Left renal pelvis (tissue), 4 donors: ENCODE measurements around the gene EMP3. TPM values are rescaled to one million over a fixed set of nuclear protein-coding genes. Genes with fewer than 3 reads are reported as not detected.
"Not testable (repeated sequence)": the region's sequence is repeated elsewhere in the genome, so short reads cannot be mapped to it uniquely, and the experiment has no call there.

ENCODE experiments used
- DNase-seq, 4 donors: peaks; one replicate each; pipeline ENCODE4 v3.0.0-alpha.2; 2013; ENCODE audit warnings: low read depth in 4 of 4, low spot score in 3 of 4
- polyA plus RNA-seq, 4 donors: library from polyadenylated mRNA; unstranded; fragments of 120-200 nt; gene quantifications; one replicate each; pipeline ENCODE4 v1.2.1, GENCODE V29; 2013; ENCODE audit not compliant: insufficient read length in 4 of 4

The EMP3 gene
- polyA plus RNA-seq, 4 donors = 68.5 to 190 (median 82.6) TPM

GRCh38 chr19:48371367-48371766, 46.0 kb downstream of the EMP3 start:
- DNase-seq = no peak

- DNase-seq = not testable (repeated sequence)
These were observed 46.4 kb downstream of the EMP3 start for GRCh38 chr19:48371771-48372170.

GRCh38 chr19:48372904-48373303, 47.6 kb downstream of the EMP3 start:
- DNase-seq = no peak

- DNase-seq = no peak
These were observed 48.2 kb downstream of the EMP3 start for GRCh38 chr19:48373567-48373966.

- DNase-seq = no peak
These were observed 52.8 kb downstream of the EMP3 start for GRCh38 chr19:48378194-48378570.

- DNase-seq = no peak
These were observed 53.7 kb downstream of the EMP3 start for GRCh38 chr19:48379058-48379457.

Other genes with a start within 250 kb of the EMP3 start
- gene PLA2G4C, start 214.7 kb upstream of the EMP3 start, polyA plus RNA-seq = 1 to 10 TPM; 4.0 to 5.6 (median 4.5) TPM
- gene LIG1, start 155.2 kb upstream of the EMP3 start, polyA plus RNA-seq = 10 to 100 TPM; 45.5 to 69.6 (median 60.7) TPM
- 10 to 100 TPM in 2 of 4 donors, 1 to 10 TPM in 2; 6.8 to 11.4 (median 9.3) TPM for gene ZSWIM9, start 154.9 kb upstream of the EMP3 start, polyA plus RNA-seq
- gene CARD8, start 69.6 kb upstream of the EMP3 start, polyA plus RNA-seq = 10 to 100 TPM; 52.7 to 63.3 (median 56.4) TPM
- gene ZNF114, start 55.5 kb upstream of the EMP3 start, polyA plus RNA-seq = 1 to 10 TPM; 5.1 to 7.8 (median 6.7) TPM
- gene TMEM143, start 38.4 kb downstream of the EMP3 start, polyA plus RNA-seq = 10 to 100 TPM in 3 of 4 donors, 1 to 10 TPM in 1; 4.0 to 14.2 (median 11.8) TPM
- under 1 TPM; 0.14 to 0.44 (median 0.33) TPM for gene SYNGR4, start 38.8 kb downstream of the EMP3 start, polyA plus RNA-seq
- gene KDELR1, start 66.0 kb downstream of the EMP3 start, polyA plus RNA-seq = 100 to 1,000 TPM; 203 to 255 (median 230) TPM
- 1 to 10 TPM in 1 of 4 donors, under 1 TPM in 3; 0.54 to 2.2 (median 0.67) TPM for gene GRIN2D, start 68.1 kb downstream of the EMP3 start, polyA plus RNA-seq
- gene GRWD1, start 120.4 kb downstream of the EMP3 start, polyA plus RNA-seq = 10 to 100 TPM; 18.0 to 28.1 (median 24.7) TPM
- gene KCNJ14, start 130.0 kb downstream of the EMP3 start, polyA plus RNA-seq = 1 to 10 TPM in 1 of 4 donors, under 1 TPM in 3; 0.54 to 1.2 (median 0.85) TPM
- 100 to 1,000 TPM in 1 of 4 donors, 10 to 100 TPM in 3; 72.4 to 106 (median 78.0) TPM for gene CYTH2, start 143.8 kb downstream of the EMP3 start, polyA plus RNA-seq
- gene LMTK3, start 186.3 kb downstream of the EMP3 start, polyA plus RNA-seq = 1 to 10 TPM in 3 of 4 donors, under 1 TPM in 1; 0.41 to 5.3 (median 2.0) TPM
- gene SULT2B1, start 226.6 kb downstream of the EMP3 start, polyA plus RNA-seq = under 1 TPM; 0.10 to 0.60 (median 0.39) TPM